ENCODE data around the gene NPLOC4. TPM values are rescaled to one million over a fixed set of nuclear protein-coding genes. Genes with fewer than 3 reads are reported as not detected.
A peak's percentile ranks its signal among the peaks of the same experiment; 100 is the strongest.

NPLOC4 gene
- total and polyA plus RNA-seq, 2 of the 13 experiments (the other 11 are each of a cell fraction or from before 2014, with no cell fraction given) = 57.0 to 97.0 TPM

DNA sequence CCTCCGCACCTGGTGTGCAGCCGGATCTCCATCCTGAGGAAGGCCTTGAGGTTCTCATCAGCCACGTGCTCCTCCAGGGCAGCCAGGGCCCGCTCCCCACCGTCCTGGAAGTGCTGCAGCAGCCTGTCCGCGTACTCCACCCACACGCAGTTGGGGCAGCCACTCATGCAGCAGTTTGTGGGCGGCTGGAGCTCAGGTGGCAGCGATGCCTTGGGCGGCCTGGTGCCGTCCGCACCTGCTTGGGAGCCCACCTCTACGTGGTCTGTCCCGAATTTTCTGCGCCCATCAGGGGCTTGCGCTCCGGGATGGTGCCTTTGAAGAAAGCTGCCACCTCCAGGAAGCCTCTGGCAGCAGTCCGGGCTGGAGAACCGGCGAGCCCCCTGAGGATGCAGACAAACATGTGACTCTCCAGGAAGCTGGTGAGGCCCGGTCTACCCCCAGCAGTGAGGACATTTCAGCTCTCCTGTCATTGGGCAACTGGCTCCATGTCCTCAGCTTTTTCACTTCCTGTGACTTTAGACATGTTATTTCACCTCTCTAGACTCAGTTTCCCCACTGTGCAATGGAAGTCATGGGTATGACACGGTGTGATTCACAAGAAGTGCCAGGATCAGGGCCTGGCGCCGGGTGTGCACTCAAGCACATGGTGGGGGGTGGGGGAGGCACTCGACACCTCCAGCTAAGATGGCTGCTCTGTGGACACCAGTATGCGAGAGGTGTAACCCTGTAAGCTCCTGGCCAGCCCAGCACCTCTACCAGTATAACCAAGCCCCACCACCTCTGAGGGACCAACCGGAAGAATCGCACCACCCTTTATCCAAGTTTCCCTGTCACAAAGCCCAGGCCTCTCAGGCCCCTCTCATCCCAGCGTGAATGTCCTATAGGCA, 28.5 kb upstream of the NPLOC4 start (continued):
- TF ChIP-seq CCAR2 (optimal IDR thresholded peaks at IDR 0.05; ENCODE audit: low read depth, low read length) (no peak), HNRNPLL (IDR thresholded peaks at IDR 0.05; ENCODE audit: low read depth, low read length, poor library complexity, severe bottlenecking) (no peak), ASH2L (IDR thresholded peaks at IDR 0.05; ENCODE audit: insufficient read length, low read depth, low read length) (no peak), NFKB2 (CRISPR knock-in tag; IDR thresholded peaks at IDR 0.05; ENCODE audit: borderline replicate concordance) (no peak), SRSF4 (IDR thresholded peaks at IDR 0.05; ENCODE audit: low read depth, low read length, poor library complexity, severe bottlenecking) (no peak), ZNF709 (CRISPR knock-in tag; IDR thresholded peaks at IDR 0.05) (no peak), ZBTB8A (CRISPR knock-in tag; IDR thresholded peaks at IDR 0.05; ENCODE audit: borderline replicate concordance, low read depth) (no peak), KLF6 (CRISPR knock-in tag; IDR thresholded peaks at IDR 0.05) (no peak), DNMT1 (CRISPR knock-in tag; IDR thresholded peaks at IDR 0.05) (peak; percentile 41; the same call in 1 of the 2 replicates), REL (CRISPR knock-in tag; conservative IDR thresholded peaks at IDR 0.05) (no peak)
- TF ChIP-seq, protein P1, sequence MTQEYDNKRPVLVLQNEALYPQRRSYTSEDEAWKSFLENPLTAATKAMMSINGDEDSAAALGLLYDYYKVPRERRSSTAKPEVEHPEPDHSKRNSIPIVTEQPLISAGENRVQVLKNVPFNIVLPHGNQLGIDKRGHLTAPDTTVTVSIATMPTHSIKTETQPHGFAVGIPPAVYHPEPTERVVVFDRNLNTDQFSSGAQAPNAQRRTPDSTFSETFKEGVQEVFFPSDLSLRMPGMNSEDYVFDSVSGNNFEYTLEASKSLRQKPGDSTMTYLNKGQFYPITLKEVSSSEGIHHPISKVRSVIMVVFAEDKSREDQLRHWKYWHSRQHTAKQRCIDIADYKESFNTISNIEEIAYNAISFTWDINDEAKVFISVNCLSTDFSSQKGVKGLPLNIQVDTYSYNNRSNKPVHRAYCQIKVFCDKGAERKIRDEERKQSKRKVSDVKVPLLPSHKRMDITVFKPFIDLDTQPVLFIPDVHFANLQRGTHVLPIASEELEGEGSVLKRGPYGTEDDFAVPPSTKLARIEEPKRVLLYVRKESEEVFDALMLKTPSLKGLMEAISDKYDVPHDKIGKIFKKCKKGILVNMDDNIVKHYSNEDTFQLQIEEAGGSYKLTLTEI (CRISPR knock-in tag; conservative IDR thresholded peaks at IDR 0.05) = no peak
- TF ChIP-seq, protein P2, sequence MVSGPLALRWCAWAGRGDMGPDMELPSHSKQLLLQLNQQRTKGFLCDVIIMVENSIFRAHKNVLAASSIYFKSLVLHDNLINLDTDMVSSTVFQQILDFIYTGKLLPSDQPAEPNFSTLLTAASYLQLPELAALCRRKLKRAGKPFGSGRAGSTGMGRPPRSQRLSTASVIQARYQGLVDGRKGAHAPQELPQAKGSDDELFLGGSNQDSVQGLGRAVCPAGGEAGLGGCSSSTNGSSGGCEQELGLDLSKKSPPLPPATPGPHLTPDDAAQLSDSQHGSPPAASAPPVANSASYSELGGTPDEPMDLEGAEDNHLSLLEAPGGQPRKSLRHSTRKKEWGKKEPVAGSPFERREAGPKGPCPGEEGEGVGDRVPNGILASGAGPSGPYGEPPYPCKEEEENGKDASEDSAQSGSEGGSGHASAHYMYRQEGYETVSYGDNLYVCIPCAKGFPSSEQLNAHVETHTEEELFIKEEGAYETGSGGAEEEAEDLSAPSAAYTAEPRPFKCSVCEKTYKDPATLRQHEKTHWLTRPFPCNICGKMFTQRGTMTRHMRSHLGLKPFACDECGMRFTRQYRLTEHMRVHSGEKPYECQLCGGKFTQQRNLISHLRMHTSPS (CRISPR knock-in tag; IDR thresholded peaks at IDR 0.05; ENCODE audit: low read depth) = no peak
- TF ChIP-seq, protein P3, sequence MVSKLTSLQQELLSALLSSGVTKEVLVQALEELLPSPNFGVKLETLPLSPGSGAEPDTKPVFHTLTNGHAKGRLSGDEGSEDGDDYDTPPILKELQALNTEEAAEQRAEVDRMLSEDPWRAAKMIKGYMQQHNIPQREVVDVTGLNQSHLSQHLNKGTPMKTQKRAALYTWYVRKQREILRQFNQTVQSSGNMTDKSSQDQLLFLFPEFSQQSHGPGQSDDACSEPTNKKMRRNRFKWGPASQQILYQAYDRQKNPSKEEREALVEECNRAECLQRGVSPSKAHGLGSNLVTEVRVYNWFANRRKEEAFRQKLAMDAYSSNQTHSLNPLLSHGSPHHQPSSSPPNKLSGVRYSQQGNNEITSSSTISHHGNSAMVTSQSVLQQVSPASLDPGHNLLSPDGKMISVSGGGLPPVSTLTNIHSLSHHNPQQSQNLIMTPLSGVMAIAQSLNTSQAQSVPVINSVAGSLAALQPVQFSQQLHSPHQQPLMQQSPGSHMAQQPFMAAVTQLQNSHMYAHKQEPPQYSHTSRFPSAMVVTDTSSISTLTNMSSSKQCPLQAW (CRISPR knock-in tag; IDR thresholded peaks at IDR 0.05) = 0 out of 2 replicates have a peak, but pooled peaks have one; percentile 21
- TF ChIP-seq, protein P4, sequence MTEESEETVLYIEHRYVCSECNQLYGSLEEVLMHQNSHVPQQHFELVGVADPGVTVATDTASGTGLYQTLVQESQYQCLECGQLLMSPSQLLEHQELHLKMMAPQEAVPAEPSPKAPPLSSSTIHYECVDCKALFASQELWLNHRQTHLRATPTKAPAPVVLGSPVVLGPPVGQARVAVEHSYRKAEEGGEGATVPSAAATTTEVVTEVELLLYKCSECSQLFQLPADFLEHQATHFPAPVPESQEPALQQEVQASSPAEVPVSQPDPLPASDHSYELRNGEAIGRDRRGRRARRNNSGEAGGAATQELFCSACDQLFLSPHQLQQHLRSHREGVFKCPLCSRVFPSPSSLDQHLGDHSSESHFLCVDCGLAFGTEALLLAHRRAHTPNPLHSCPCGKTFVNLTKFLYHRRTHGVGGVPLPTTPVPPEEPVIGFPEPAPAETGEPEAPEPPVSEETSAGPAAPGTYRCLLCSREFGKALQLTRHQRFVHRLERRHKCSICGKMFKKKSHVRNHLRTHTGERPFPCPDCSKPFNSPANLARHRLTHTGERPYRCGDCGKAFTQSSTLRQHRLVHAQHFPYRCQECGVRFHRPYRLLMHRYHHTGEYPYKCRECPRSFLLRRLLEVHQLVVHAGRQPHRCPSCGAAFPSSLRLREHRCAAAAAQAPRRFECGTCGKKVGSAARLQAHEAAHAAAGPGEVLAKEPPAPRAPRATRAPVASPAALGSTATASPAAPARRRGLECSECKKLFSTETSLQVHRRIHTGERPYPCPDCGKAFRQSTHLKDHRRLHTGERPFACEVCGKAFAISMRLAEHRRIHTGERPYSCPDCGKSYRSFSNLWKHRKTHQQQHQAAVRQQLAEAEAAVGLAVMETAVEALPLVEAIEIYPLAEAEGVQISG (CRISPR knock-in tag; IDR thresholded peaks at IDR 0.05) = no peak

All from HepG2 (cell line).